Measurements from ENCODE around the gene CAMK2A.

CAMK2A gene

GRCh38 chr5:150179019-150179620 is 110.5 kb downstream of the CAMK2A start:
- FAIRE-seq (no peak), DNase-seq (ENCODE audit: extremely low spot score, insufficient read length, low read depth) (no peak)

- FAIRE-seq (peak; percentile 36), DNase-seq (ENCODE audit: extremely low spot score, insufficient read length, low read depth) (peak; percentile 35)
Observed at GRCh38 chr5:150178262-150178661, 111.3 kb downstream of the CAMK2A start.

- FAIRE-seq: no peak
- DNase-seq (ENCODE audit: extremely low spot score, insufficient read length, low read depth): no peak
Observed at GRCh38 chr5:150177721-150178120, 111.9 kb downstream of the CAMK2A start.

- DNase-seq (ENCODE audit: extremely low spot score, insufficient read length, low read depth) (no peak), FAIRE-seq (no peak)
Observed at GRCh38 chr5:150176745-150177477, 112.7 kb downstream of the CAMK2A start.

GRCh38 chr5:150175536-150175935 is 114.0 kb downstream of the CAMK2A start:
- FAIRE-seq (no peak), DNase-seq (ENCODE audit: extremely low spot score, insufficient read length, low read depth) (peak; percentile 42)

- DNase-seq (ENCODE audit: extremely low spot score, insufficient read length, low read depth) (no peak), FAIRE-seq (no peak)
Observed at GRCh38 chr5:150175076-150175475, 114.5 kb downstream of the CAMK2A start.

- DNase-seq (ENCODE audit: extremely low spot score, insufficient read length, low read depth) (no peak), FAIRE-seq (no peak)
Observed at GRCh38 chr5:150174285-150174684, 115.3 kb downstream of the CAMK2A start.

GRCh38 chr5:150173161-150173560 is 116.4 kb downstream of the CAMK2A start:
- FAIRE-seq: no peak
- DNase-seq (ENCODE audit: extremely low spot score, insufficient read length, low read depth): no peak

GRCh38 chr5:150172556-150172955 is 117.0 kb downstream of the CAMK2A start:
- no peak for FAIRE-seq

GRCh38 chr5:150172145-150172544 is 117.4 kb downstream of the CAMK2A start:
- no peak for FAIRE-seq

More at GRCh38 chr5:150172556-150172955, 117.0 kb downstream of the CAMK2A start:
- no peak for DNase-seq (ENCODE audit: extremely low spot score, insufficient read length, low read depth)

More at GRCh38 chr5:150172145-150172544, 117.4 kb downstream of the CAMK2A start:
- DNase-seq (ENCODE audit: extremely low spot score, insufficient read length, low read depth): no peak

All from GM18507 (cell line).